ENCODE data around the gene ITGA11. TPM values are rescaled to one million over a fixed set of nuclear protein-coding genes. Genes with fewer than 3 reads are reported as not detected.

The ITGA11 gene
- total RNA-seq, 1 donor from 2014 or later: 7.0 TPM

GRCh38 chr15:68478853-68479252 is 46.9 kb upstream of the ITGA11 start:
- H3K36me3 ChIP-seq (ENCODE audit: control insufficient read depth, insufficient read depth, low read length): no peaks in the 10 kb centered on the region
- no peak for DNase-seq (ENCODE audit: low read depth)
- H3K4me3 ChIP-seq (ENCODE audit: low read depth, low read length): no peak overlapping the region
- TF ChIP-seq CTCF (IDR thresholded peaks at IDR 0.05; ENCODE audit: insufficient read depth, low read length, poor library complexity, severe bottlenecking): no peak
- peaks cover 2% of the 10 kb centered on the region for H3K27me3 ChIP-seq (ENCODE audit: control insufficient read depth, insufficient read depth, low read length)

GRCh38 chr15:68475449-68475848 is 43.5 kb upstream of the ITGA11 start:
- Histone ChIP-seq H3K27me3 (ENCODE audit: control insufficient read depth, insufficient read depth, low read length) (no peaks in the 10 kb centered on the region), H3K4me3 (ENCODE audit: low read depth, low read length) (no peak overlapping the region), H3K36me3 (ENCODE audit: control insufficient read depth, insufficient read depth, low read length) (no peaks in the 10 kb centered on the region)
- no peak for TF ChIP-seq CTCF (IDR thresholded peaks at IDR 0.05; ENCODE audit: insufficient read depth, low read length, poor library complexity, severe bottlenecking)
- no peak for DNase-seq (ENCODE audit: low read depth)

DNA sequence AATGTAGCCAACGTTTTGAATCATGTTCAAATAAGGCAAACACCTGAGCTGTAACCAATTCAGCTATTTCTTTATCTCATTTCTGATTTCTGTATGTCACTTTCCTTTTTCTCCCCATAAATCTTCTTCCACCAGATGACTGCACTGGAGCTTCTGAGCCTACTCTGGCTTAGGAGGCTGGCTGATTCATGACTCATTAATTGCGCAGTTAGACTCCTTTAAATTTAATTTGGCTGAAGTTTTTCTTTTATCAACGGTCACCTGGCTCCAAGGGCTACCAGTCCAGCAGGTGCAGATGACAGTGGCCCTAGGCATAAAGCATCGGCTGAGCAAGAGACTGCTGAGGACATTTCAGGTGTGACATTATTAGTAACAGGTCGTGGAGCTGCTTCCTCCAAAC is 39.6 kb upstream of the ITGA11 start:
- H3K4me3 ChIP-seq (ENCODE audit: low read depth, low read length): no peak overlapping the region
- no peaks in the 10 kb centered on the region for H3K36me3 ChIP-seq (ENCODE audit: control insufficient read depth, insufficient read depth, low read length)
- H3K27me3 ChIP-seq (ENCODE audit: control insufficient read depth, insufficient read depth, low read length): no peaks in the 10 kb centered on the region
- DNase-seq (ENCODE audit: low read depth): no peak
- no peak for TF ChIP-seq CTCF (IDR thresholded peaks at IDR 0.05; ENCODE audit: insufficient read depth, low read length, poor library complexity, severe bottlenecking)

DNA sequence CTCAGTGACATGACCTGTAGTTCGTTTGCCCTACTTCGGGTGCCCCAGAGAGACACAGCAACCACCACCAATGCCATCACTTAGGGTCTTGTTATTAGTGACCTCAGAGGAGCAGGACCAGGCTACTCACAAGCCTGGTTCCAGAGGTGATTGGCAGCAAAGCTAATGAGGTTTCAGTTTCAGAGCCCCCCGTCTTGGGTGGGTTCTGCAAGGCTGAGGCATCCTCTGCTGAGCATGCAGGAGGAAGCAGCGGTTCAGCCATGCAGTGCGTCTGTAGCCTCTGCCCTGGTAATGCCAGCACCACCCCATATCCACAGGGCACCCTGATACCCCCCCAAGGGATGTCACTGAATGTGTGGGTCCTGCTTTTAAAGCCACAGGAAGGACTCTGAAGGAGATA is 39.0 kb upstream of the ITGA11 start:
- no peak for TF ChIP-seq CTCF (IDR thresholded peaks at IDR 0.05; ENCODE audit: insufficient read depth, low read length, poor library complexity, severe bottlenecking)
- DNase-seq (ENCODE audit: low read depth): no peak
- no peaks in the 10 kb centered on the region for H3K27me3 ChIP-seq (ENCODE audit: control insufficient read depth, insufficient read depth, low read length)
- no peak overlapping the region for H3K4me3 ChIP-seq (ENCODE audit: low read depth, low read length)
- H3K36me3 ChIP-seq (ENCODE audit: control insufficient read depth, insufficient read depth, low read length): no peaks in the 10 kb centered on the region

GRCh38 chr15:68470049-68470742 is 38.2 kb upstream of the ITGA11 start:
- no peak for DNase-seq (ENCODE audit: low read depth)
- TF ChIP-seq CTCF (IDR thresholded peaks at IDR 0.05; ENCODE audit: insufficient read depth, low read length, poor library complexity, severe bottlenecking): no peak
- Histone ChIP-seq H3K27me3 (ENCODE audit: control insufficient read depth, insufficient read depth, low read length) (no peaks in the 10 kb centered on the region), H3K36me3 (ENCODE audit: control insufficient read depth, insufficient read depth, low read length) (no peaks in the 10 kb centered on the region), H3K4me3 (ENCODE audit: low read depth, low read length) (no peak overlapping the region)
